ENCODE results near the gene SERTM2.

The SERTM2 gene

DNA sequence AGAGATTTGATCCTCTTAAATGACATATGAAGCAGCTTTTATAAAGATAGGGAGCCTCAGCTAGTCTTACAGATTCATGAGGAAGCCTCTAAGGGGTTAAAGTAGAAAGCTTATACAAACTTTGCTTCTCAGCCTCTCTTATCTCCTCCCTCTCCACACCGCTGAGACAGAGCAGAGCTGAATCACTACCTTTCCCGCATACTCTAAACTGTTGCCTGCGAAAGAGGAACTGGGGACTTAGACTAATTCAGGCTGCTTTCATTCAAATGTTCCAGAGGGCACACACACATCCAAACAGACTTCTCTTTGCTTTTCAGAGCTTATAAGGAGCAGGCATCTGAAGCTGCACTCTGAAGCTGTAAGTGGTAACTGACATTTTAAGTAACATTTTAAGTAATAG, at the start of gene SERTM2:
TSS of gene SERTM2 (plus strand) at position 169 of the 400 bp plus-strand sequence. CDS start 7,213 bp downstream, outside the sequence.
- H3K9me3 ChIP-seq (ENCODE audit: control insufficient read depth in 1 of 2, low read length in 2 of 2): no peaks in the 10 kb centered on the region
- H3K27me3 ChIP-seq (ENCODE audit: low read depth, low read length): no peaks in the 10 kb centered on the region
- H3K27ac ChIP-seq (ENCODE audit: low read length): no peak within 1 kb of the TSS
- no peaks in the 10 kb centered on the region for H3K4me1 ChIP-seq (ENCODE audit: control insufficient read depth in 1 of 2, insufficient read depth in 2 of 2, low read length in 2 of 2)
- no peaks in the 10 kb centered on the region for H3K36me3 ChIP-seq (ENCODE audit: control insufficient read depth in 1 of 2, insufficient read depth in 2 of 2, low read length in 2 of 2)
- no peak within 1 kb of the TSS for H3K4me3 ChIP-seq (ENCODE audit: low read depth in 1 of 2, low read length in 2 of 2)

- Histone ChIP-seq H3K4me1 (ENCODE audit: control insufficient read depth in 1 of 2, insufficient read depth in 2 of 2, low read length in 2 of 2) (no peaks in the 10 kb centered on the region), H3K4me3 (ENCODE audit: low read depth in 1 of 2, low read length in 2 of 2) (no peak overlapping the region), H3K27ac (ENCODE audit: low read length) (no peak overlapping the region), H3K36me3 (ENCODE audit: control insufficient read depth in 1 of 2, insufficient read depth in 2 of 2, low read length in 2 of 2) (no peaks in the 10 kb centered on the region), H3K27me3 (ENCODE audit: low read depth, low read length) (no peaks in the 10 kb centered on the region), H3K9me3 (ENCODE audit: control insufficient read depth in 1 of 2, low read length in 2 of 2) (no peaks in the 10 kb centered on the region)
Observed at GRCh38 chrX:111465669-111466068, 45.8 kb upstream of the SERTM2 start.

GRCh38 chrX:111467896-111468295, 43.5 kb upstream of the SERTM2 start:
- no peaks in the 10 kb centered on the region for H3K27me3 ChIP-seq (ENCODE audit: low read depth, low read length)
- H3K27ac ChIP-seq (ENCODE audit: low read length): no peak overlapping the region
- H3K9me3 ChIP-seq (ENCODE audit: control insufficient read depth in 1 of 2, low read length in 2 of 2): peaks cover 0 to 4% of the 10 kb centered on the region in 2 donors
- no peaks in the 10 kb centered on the region for H3K4me1 ChIP-seq (ENCODE audit: control insufficient read depth in 1 of 2, insufficient read depth in 2 of 2, low read length in 2 of 2)
- no peak overlapping the region for H3K4me3 ChIP-seq (ENCODE audit: low read depth in 1 of 2, low read length in 2 of 2)
- no peaks in the 10 kb centered on the region for H3K36me3 ChIP-seq (ENCODE audit: control insufficient read depth in 1 of 2, insufficient read depth in 2 of 2, low read length in 2 of 2)

DNA sequence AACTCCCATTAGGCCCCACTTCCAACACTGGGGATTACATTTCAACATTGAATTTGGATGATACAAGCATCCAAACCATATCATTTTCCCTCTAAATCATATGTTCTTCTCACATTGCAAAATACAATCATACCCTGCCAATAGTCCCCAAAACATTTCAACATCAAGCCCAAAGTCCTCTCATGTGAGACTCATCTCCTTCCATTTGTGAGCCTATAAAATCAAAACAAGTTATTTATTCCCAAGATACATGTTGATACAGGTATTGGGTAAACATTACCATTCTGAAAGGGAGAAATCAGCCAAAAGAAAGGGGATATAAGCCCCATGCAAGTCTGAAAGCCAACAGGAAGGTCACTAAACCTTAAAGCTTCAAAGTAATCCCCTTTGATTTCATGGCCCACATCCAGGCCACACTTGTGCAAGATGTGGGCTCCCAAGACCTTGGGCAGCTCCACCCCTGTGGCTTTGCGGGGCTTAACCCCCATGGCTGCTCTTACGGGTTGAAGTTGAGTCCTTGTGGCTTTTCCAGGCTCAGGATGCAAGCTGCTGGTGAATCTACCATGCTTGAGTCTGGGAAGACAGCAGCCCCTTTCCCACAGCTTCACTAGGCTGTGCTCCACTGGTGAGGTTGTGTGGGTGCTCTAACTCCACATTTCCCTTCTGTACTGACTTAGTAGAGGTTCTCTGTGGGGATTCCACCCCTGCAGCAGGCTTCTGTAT, 40.6 kb upstream of the SERTM2 start:
- H3K4me1 ChIP-seq (ENCODE audit: control insufficient read depth in 1 of 2, insufficient read depth in 2 of 2, low read length in 2 of 2): no peaks in the 10 kb centered on the region
- H3K27me3 ChIP-seq (ENCODE audit: low read depth, low read length): no peaks in the 10 kb centered on the region
- no peak overlapping the region for H3K27ac ChIP-seq (ENCODE audit: low read length)
- H3K36me3 ChIP-seq (ENCODE audit: control insufficient read depth in 1 of 2, insufficient read depth in 2 of 2, low read length in 2 of 2): no peaks in the 10 kb centered on the region
- H3K4me3 ChIP-seq (ENCODE audit: low read depth in 1 of 2, low read length in 2 of 2): no peak overlapping the region
- peaks cover 0 to 4% of the 10 kb centered on the region in 2 donors for H3K9me3 ChIP-seq (ENCODE audit: control insufficient read depth in 1 of 2, low read length in 2 of 2)

GRCh38 chrX:111481896-111482295, 29.5 kb upstream of the SERTM2 start:
- Histone ChIP-seq H3K27me3 (ENCODE audit: low read depth, low read length) (no peaks in the 10 kb centered on the region), H3K36me3 (ENCODE audit: control insufficient read depth in 1 of 2, insufficient read depth in 2 of 2, low read length in 2 of 2) (no peaks in the 10 kb centered on the region), H3K27ac (ENCODE audit: low read length) (no peak overlapping the region), H3K9me3 (ENCODE audit: control insufficient read depth in 1 of 2, low read length in 2 of 2) (peaks cover 0 to 4% of the 10 kb centered on the region in 2 donors), H3K4me3 (ENCODE audit: low read depth in 1 of 2, low read length in 2 of 2) (no peak overlapping the region), H3K4me1 (ENCODE audit: control insufficient read depth in 1 of 2, insufficient read depth in 2 of 2, low read length in 2 of 2) (no peaks in the 10 kb centered on the region)

- Histone ChIP-seq H3K4me1 (ENCODE audit: control insufficient read depth in 1 of 2, insufficient read depth in 2 of 2, low read length in 2 of 2) (no peaks in the 10 kb centered on the region), H3K4me3 (ENCODE audit: low read depth in 1 of 2, low read length in 2 of 2) (no peak overlapping the region), H3K36me3 (ENCODE audit: control insufficient read depth in 1 of 2, insufficient read depth in 2 of 2, low read length in 2 of 2) (no peaks in the 10 kb centered on the region), H3K27ac (ENCODE audit: low read length) (no peak overlapping the region), H3K9me3 (ENCODE audit: control insufficient read depth in 1 of 2, low read length in 2 of 2) (peaks cover 0 to 4% of the 10 kb centered on the region in 2 donors), H3K27me3 (ENCODE audit: low read depth, low read length) (no peaks in the 10 kb centered on the region)
Observed at GRCh38 chrX:111483135-111483534, 28.3 kb upstream of the SERTM2 start.

- Histone ChIP-seq H3K4me3 (ENCODE audit: low read depth in 1 of 2, low read length in 2 of 2) (no peak overlapping the region), H3K27me3 (ENCODE audit: low read depth, low read length) (no peaks in the 10 kb centered on the region)
Observed at GRCh38 chrX:111483881-111484280, 27.6 kb upstream of the SERTM2 start.

GRCh38 chrX:111490688-111491087, 20.8 kb upstream of the SERTM2 start:
- Histone ChIP-seq H3K4me1 (ENCODE audit: control insufficient read depth in 1 of 2, insufficient read depth in 2 of 2, low read length in 2 of 2) (no peaks in the 10 kb centered on the region), H3K36me3 (ENCODE audit: control insufficient read depth in 1 of 2, insufficient read depth in 2 of 2, low read length in 2 of 2) (no peaks in the 10 kb centered on the region), H3K4me3 (ENCODE audit: low read depth in 1 of 2, low read length in 2 of 2) (no peak overlapping the region), H3K9me3 (ENCODE audit: control insufficient read depth in 1 of 2, low read length in 2 of 2) (no peaks in the 10 kb centered on the region), H3K27me3 (ENCODE audit: low read depth, low read length) (no peaks in the 10 kb centered on the region), H3K27ac (ENCODE audit: low read length) (no peak overlapping the region)

More at GRCh38 chrX:111483881-111484280, 27.6 kb upstream of the SERTM2 start:
- no peaks in the 10 kb centered on the region for H3K36me3 ChIP-seq (ENCODE audit: control insufficient read depth in 1 of 2, insufficient read depth in 2 of 2, low read length in 2 of 2)
- no peak overlapping the region for H3K27ac ChIP-seq (ENCODE audit: low read length)
- peaks cover 0 to 4% of the 10 kb centered on the region in 2 donors for H3K9me3 ChIP-seq (ENCODE audit: control insufficient read depth in 1 of 2, low read length in 2 of 2)
- H3K4me1 ChIP-seq (ENCODE audit: control insufficient read depth in 1 of 2, insufficient read depth in 2 of 2, low read length in 2 of 2): no peaks in the 10 kb centered on the region

- H3K4me3 ChIP-seq (ENCODE audit: low read depth in 1 of 2, low read length in 2 of 2): no peak overlapping the region
- no peaks in the 10 kb centered on the region for H3K27me3 ChIP-seq (ENCODE audit: low read depth, low read length)
- H3K9me3 ChIP-seq (ENCODE audit: control insufficient read depth in 1 of 2, low read length in 2 of 2): no peaks in the 10 kb centered on the region
- H3K27ac ChIP-seq (ENCODE audit: low read length): no peak overlapping the region
- H3K36me3 ChIP-seq (ENCODE audit: control insufficient read depth in 1 of 2, insufficient read depth in 2 of 2, low read length in 2 of 2): no peaks in the 10 kb centered on the region
- no peaks in the 10 kb centered on the region for H3K4me1 ChIP-seq (ENCODE audit: control insufficient read depth in 1 of 2, insufficient read depth in 2 of 2, low read length in 2 of 2)
Observed at GRCh38 chrX:111492085-111492484, 19.4 kb upstream of the SERTM2 start.

DNA sequence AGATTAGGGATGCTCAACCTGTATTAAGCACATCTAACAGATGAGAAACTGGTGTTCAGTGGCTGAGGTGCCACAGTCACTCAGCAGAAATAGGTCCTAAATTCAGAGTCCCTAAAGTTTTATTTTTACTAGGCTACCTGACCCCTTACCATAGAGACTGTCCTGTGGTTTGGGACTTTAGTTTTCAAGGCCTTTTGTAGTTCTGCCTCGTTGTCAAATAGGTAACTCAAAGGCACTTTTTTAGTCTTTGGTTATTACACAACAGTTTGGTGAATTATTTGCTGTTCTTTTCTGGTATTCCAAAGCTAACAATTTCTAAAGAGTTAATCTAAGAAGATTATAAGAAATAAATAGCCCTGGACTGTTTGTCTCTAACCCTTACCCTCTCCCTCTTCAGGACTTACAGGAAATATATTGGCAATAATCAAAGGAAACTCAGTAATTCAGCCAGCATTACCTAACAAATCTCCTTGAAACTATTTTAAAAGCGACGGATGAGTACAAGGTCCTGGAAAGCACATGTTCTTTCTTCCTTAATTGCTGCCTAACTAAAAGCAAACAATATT, 12.8 kb upstream of the SERTM2 start:
- Histone ChIP-seq H3K4me3 (ENCODE audit: low read depth in 1 of 2, low read length in 2 of 2) (no peak overlapping the region), H3K9me3 (ENCODE audit: control insufficient read depth in 1 of 2, low read length in 2 of 2) (no peaks in the 10 kb centered on the region), H3K36me3 (ENCODE audit: control insufficient read depth in 1 of 2, insufficient read depth in 2 of 2, low read length in 2 of 2) (no peaks in the 10 kb centered on the region), H3K4me1 (ENCODE audit: control insufficient read depth in 1 of 2, insufficient read depth in 2 of 2, low read length in 2 of 2) (no peaks in the 10 kb centered on the region), H3K27ac (ENCODE audit: low read length) (no peak overlapping the region), H3K27me3 (ENCODE audit: low read depth, low read length) (no peaks in the 10 kb centered on the region)

GRCh38 chrX:111503485-111503993, 7.9 kb upstream of the SERTM2 start:
- no peaks in the 10 kb centered on the region for H3K9me3 ChIP-seq (ENCODE audit: control insufficient read depth in 1 of 2, low read length in 2 of 2)
- no peaks in the 10 kb centered on the region for H3K27me3 ChIP-seq (ENCODE audit: low read depth, low read length)
- no peaks in the 10 kb centered on the region for H3K36me3 ChIP-seq (ENCODE audit: control insufficient read depth in 1 of 2, insufficient read depth in 2 of 2, low read length in 2 of 2)
- H3K4me1 ChIP-seq (ENCODE audit: control insufficient read depth in 1 of 2, insufficient read depth in 2 of 2, low read length in 2 of 2): no peaks in the 10 kb centered on the region
- H3K27ac ChIP-seq (ENCODE audit: low read length): no peak overlapping the region
- H3K4me3 ChIP-seq (ENCODE audit: low read depth in 1 of 2, low read length in 2 of 2): no peak overlapping the region
